Fibroblast of pulmonary artery (primary cell): ENCODE data around the gene GANAB.

ENCODE experiments used
- DNase-seq: peaks from one replicate; pipeline ENCODE4 v3.0.0-alpha.2; 2010; ENCODE audit warnings: low read depth
- H3K4me3 ChIP-seq: replicated peaks from 2 replicates; pipeline ENCODE4 v1.5.1; 2011; ENCODE audit warnings: low read depth, mild to moderate bottlenecking, control low read depth, low read length, moderate library complexity
- CTCF ChIP-seq: IDR thresholded peaks from 2 replicates; pipeline ENCODE4 v1.5.1; 2011; ENCODE audit warnings: mild to moderate bottlenecking, control low read depth, low read length, inconsistent platforms; ENCODE audit errors: missing control alignments

Gene GANAB

GRCh38 chr11:62610814-62611704, 35.4 kb downstream of the GANAB start:
- no peak for TF ChIP-seq CTCF
- peak overlapping the region; percentile 88 for H3K4me3 ChIP-seq
- DNase-seq: no peak

- no peak for TF ChIP-seq CTCF
- no peak for DNase-seq
- no peak overlapping the region for H3K4me3 ChIP-seq
These were observed 36.0 kb downstream of the GANAB start for GRCh38 chr11:62610403-62610802.

GRCh38 chr11:62608776-62609175, 37.6 kb downstream of the GANAB start:
- no peak for TF ChIP-seq CTCF
- H3K4me3 ChIP-seq: no peak overlapping the region
- DNase-seq: no peak

- DNase-seq: no peak
- H3K4me3 ChIP-seq: no peak overlapping the region
- TF ChIP-seq CTCF: no peak
These were observed 38.7 kb downstream of the GANAB start for GRCh38 chr11:62607714-62608113.

GRCh38 chr11:62605902-62606301, 40.5 kb downstream of the GANAB start:
- no peak overlapping the region for H3K4me3 ChIP-seq
- no peak for TF ChIP-seq CTCF
- DNase-seq: no peak

- TF ChIP-seq CTCF: no peak
These were observed 40.9 kb downstream of the GANAB start for GRCh38 chr11:62605467-62605866.

More at GRCh38 chr11:62605467-62605866, 40.9 kb downstream of the GANAB start:
- no peak for DNase-seq
- H3K4me3 ChIP-seq: no peak overlapping the region
